Panc1 (cell line): ENCODE data around the gene SPDYC. TPM values are rescaled to one million over a fixed set of nuclear protein-coding genes. Genes with fewer than 3 reads are reported as not detected.
A peak's percentile ranks its signal among the peaks of the same experiment; 100 is the strongest.

ENCODE experiments used
- ATAC-seq: fragments of 200-7000 bp; cut with Tn5 transposase; 2 replicates; pipeline ENCODE4 v1.9.1; 2020; ENCODE audit warnings: mild to moderate bottlenecking, moderate library complexity
- BruUV-seq: library from RNA; stranded (reverse); fragments of 400-500 nt; replicated peaks from 2 replicates; lab custom pipeline; 2021; lab: Mats Ljungman, UMichigan
- CTCF ChIA-PET: fragments of 300-600 bp; sonication (Branson Sonifier 250); formaldehyde crosslinking; loops from one replicate; lab custom pipeline; 2022; ENCODE audit warnings: antibody characterized with exemption; lab: Charles Lee
- POLR2A ChIA-PET: fragments of 300-600 bp; sonication (Branson Sonifier 250); formaldehyde crosslinking; loops from one replicate; lab custom pipeline; 2022; ENCODE audit warnings: antibody characterized with exemption; lab: Charles Lee
- DNase-seq: peaks from one replicate; pipeline ENCODE4 v3.0.0-alpha.2; 2010; ENCODE audit warnings: low read depth, low spot score
- H3K27ac ChIP-seq: 2 replicates; pipeline ENCODE4 v1.5.1; 2011; ENCODE audit warnings: mild to moderate bottlenecking, low read length, inconsistent platforms
- H3K27me3 ChIP-seq: fragments of 200-500 bp; sonication (Bioruptor generic); 2 replicates; pipeline ENCODE4 v1.6.0; 2014; ENCODE audit warnings: low read length, inconsistent platforms; ENCODE audit not compliant: control insufficient read depth, insufficient read depth
- H3K36me3 ChIP-seq: fragments of 200-500 bp; sonication (Bioruptor generic); 2 replicates; pipeline ENCODE4 v1.5.1; 2014; ENCODE audit warnings: inconsistent platforms, mild to moderate bottlenecking, low read length, moderate library complexity; ENCODE audit not compliant: control insufficient read depth, insufficient read depth
- H3K4me1 ChIP-seq: 2 replicates; pipeline ENCODE4 v1.5.1; 2011; ENCODE audit warnings: inconsistent platforms, mild to moderate bottlenecking, low read length, moderate library complexity; ENCODE audit not compliant: control insufficient read depth, insufficient read depth
- H3K4me3 ChIP-seq, 2 experiments: 2 replicates each; pipeline ENCODE4 v1.5.1; 2011 to 2012; ENCODE audit warnings: low read depth in 2 of 2, low read length in 2 of 2, mild to moderate bottlenecking in 2 of 2, inconsistent platforms in 1 of 2, moderate library complexity in 1 of 2
- H3K9me3 ChIP-seq: fragments of 200-500 bp; sonication (Bioruptor generic); 2 replicates; pipeline ENCODE4 v1.5.1; 2014; ENCODE audit warnings: low read depth, mild to moderate bottlenecking, inconsistent platforms, low read length, moderate library complexity; ENCODE audit not compliant: control insufficient read depth, insufficient read depth
- CTCF ChIP-seq: fragments of 450-650 bp; IDR thresholded peaks from 2 replicates; pipeline ENCODE4 v1.5.1; 2017; ENCODE audit warnings: mild to moderate bottlenecking
- POLR2AphosphoS5 ChIP-seq: IDR thresholded peaks from 2 replicates; pipeline ENCODE4 v1.6.1; 2012; ENCODE audit warnings: mild to moderate bottlenecking, low read depth, low read length, moderate library complexity
- SIN3A ChIP-seq: IDR thresholded peaks from 2 replicates; pipeline ENCODE4 v1.6.1; 2012; ENCODE audit warnings: low read depth, mild to moderate bottlenecking, low read length, moderate library complexity, borderline replicate concordance; ENCODE audit not compliant: insufficient read depth
- TCF7L2 ChIP-seq: IDR thresholded peaks from 2 replicates; pipeline ENCODE4 v1.6.1; 2011; ENCODE audit warnings: mild to moderate bottlenecking, low read depth, low read length, inconsistent platforms
- in situ Hi-C: cut with HindIII; loops from 2 replicates; pipeline ENCODE4 v1.10.0; 2016; ENCODE audit warnings: low sequenced_read_pairs, low pct_unique_long_range_greater_than_20kb
- intact Hi-C: fragments of 100-400 bp; cut with micrococcal nuclease; formaldehyde crosslinking; loops from one replicate; pipeline ENCODE4 v1.10.0; 2022; ENCODE audit not compliant: unreplicated experiment
- total RNA-seq: library from RNA; stranded (reverse); gene quantifications from one replicate; pipeline ENCODE4 v1.2.1, GENCODE V29; 2021; ENCODE audit not compliant: unreplicated experiment
- TF ChIP-seq, protein P1 (sequence below), 2 experiments: IDR thresholded peaks; 2 replicates each; pipeline ENCODE4 v1.6.1; 2011 to 2012; ENCODE audit warnings: low read depth in 2 of 2, control low read depth in 1 of 2, low read length in 1 of 2, mild to moderate bottlenecking in 1 of 2, moderate library complexity in 1 of 2; ENCODE audit not compliant: insufficient read depth in 1 of 2

The SPDYC gene
- total RNA-seq, 1 experiment from 2014 or later: not detected

- intact Hi-C loops: no loop called here
- H3K36me3 ChIP-seq: no peaks in the 10 kb centered on the region
- ChIA-PET CTCF (interaction anchor here (0.5 kb wide), 3 partner anchors 75 to 205 kb away, joined by 3 read pairs; partner anchors contain the start of gene NEAT1), POLR2A (no interaction called here)
- no TSS peak for BruUV-seq
- H3K9me3 ChIP-seq: no peaks in the 10 kb centered on the region
- H3K27me3 ChIP-seq: no peaks in the 10 kb centered on the region
- TF ChIP-seq SIN3A (no peak), CTCF (no peak), POLR2AphosphoS5 (no peak), TCF7L2 (no peak)
- TF ChIP-seq, protein P1, sequence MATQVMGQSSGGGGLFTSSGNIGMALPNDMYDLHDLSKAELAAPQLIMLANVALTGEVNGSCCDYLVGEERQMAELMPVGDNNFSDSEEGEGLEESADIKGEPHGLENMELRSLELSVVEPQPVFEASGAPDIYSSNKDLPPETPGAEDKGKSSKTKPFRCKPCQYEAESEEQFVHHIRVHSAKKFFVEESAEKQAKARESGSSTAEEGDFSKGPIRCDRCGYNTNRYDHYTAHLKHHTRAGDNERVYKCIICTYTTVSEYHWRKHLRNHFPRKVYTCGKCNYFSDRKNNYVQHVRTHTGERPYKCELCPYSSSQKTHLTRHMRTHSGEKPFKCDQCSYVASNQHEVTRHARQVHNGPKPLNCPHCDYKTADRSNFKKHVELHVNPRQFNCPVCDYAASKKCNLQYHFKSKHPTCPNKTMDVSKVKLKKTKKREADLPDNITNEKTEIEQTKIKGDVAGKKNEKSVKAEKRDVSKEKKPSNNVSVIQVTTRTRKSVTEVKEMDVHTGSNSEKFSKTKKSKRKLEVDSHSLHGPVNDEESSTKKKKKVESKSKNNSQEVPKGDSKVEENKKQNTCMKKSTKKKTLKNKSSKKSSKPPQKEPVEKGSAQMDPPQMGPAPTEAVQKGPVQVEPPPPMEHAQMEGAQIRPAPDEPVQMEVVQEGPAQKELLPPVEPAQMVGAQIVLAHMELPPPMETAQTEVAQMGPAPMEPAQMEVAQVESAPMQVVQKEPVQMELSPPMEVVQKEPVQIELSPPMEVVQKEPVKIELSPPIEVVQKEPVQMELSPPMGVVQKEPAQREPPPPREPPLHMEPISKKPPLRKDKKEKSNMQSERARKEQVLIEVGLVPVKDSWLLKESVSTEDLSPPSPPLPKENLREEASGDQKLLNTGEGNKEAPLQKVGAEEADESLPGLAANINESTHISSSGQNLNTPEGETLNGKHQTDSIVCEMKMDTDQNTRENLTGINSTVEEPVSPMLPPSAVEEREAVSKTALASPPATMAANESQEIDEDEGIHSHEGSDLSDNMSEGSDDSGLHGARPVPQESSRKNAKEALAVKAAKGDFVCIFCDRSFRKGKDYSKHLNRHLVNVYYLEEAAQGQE (IDR thresholded peaks at IDR 0.05; ENCODE audit: insufficient read depth in 1 of 2, low read depth in 2 of 2, low read length in 1 of 2): no peak
- no peak overlapping the region for H3K27ac ChIP-seq
- no peak for DNase-seq
- ATAC-seq: 0 out of 2 replicates have a peak, but pooled peaks have one; percentile 7
- peaks cover 5% of the 10 kb centered on the region; the same call in 1 of the 2 replicates for H3K4me1 ChIP-seq
- H3K4me3 ChIP-seq: no peak overlapping the region
- in situ Hi-C loops: no loop called here
Measured at GRCh38 chr11:65217441-65218423, 47.7 kb downstream of the SPDYC start.

- intact Hi-C loops (no loop called here), in situ Hi-C loops (no loop called here)
- CTCF ChIA-PET: interaction anchor here (0.5 kb wide), 2 partner anchors 76 to 204 kb away, joined by 3 read pairs; partner anchors contain the start of gene NEAT1
- H3K4me3 ChIP-seq: no peak overlapping the region
- no peaks in the 10 kb centered on the region for H3K36me3 ChIP-seq
- TF ChIP-seq TCF7L2: no peak
- no peak for TF ChIP-seq POLR2AphosphoS5
- TF ChIP-seq CTCF: no peak
- TF ChIP-seq, protein P1 (IDR thresholded peaks at IDR 0.05; ENCODE audit: insufficient read depth in 1 of 2, low read depth in 2 of 2, low read length in 1 of 2): no peak
- no peak for TF ChIP-seq SIN3A
- no peaks in the 10 kb centered on the region for H3K9me3 ChIP-seq
- H3K27me3 ChIP-seq: no peaks in the 10 kb centered on the region
- no peak for DNase-seq
- no TSS peak for BruUV-seq
- 0 out of 2 replicates have a peak, but pooled peaks have one; percentile 12 for ATAC-seq
- POLR2A ChIA-PET: no interaction called here
- H3K4me1 ChIP-seq: peaks cover 3% of the 10 kb centered on the region; the same call in 1 of the 2 replicates
- no peak overlapping the region for H3K27ac ChIP-seq
Measured at GRCh38 chr11:65218446-65218845, 48.4 kb downstream of the SPDYC start.
